Skin epidermis (tissue), 12 donors: Measurements from ENCODE around the gene OR2A5.
"Not testable (repeated sequence)": the region's sequence is repeated elsewhere in the genome, so short reads cannot be mapped to it uniquely, and the experiment has no call there.

Source experiments
- H3K27ac ChIP-seq, 21 experiments: fragments of 200-600 bp; sonication (generic) in 11 of 21; one replicate each; pipeline ENCODE4 v1.5.0; 2020; ENCODE audit warnings: mild to moderate bottlenecking in 3 of 21, inconsistent platforms in 2 of 21, moderate library complexity in 2 of 21
- H3K4me3 ChIP-seq, 7 experiments: fragments of 200-600 bp; sonication (generic) in 2 of 7; one replicate each; pipeline ENCODE4 v1.5.0; 2020; ENCODE audit warnings: inconsistent platforms in 2 of 7, mild to moderate bottlenecking in 2 of 7, moderate library complexity in 1 of 7

OR2A5 gene

DNA sequence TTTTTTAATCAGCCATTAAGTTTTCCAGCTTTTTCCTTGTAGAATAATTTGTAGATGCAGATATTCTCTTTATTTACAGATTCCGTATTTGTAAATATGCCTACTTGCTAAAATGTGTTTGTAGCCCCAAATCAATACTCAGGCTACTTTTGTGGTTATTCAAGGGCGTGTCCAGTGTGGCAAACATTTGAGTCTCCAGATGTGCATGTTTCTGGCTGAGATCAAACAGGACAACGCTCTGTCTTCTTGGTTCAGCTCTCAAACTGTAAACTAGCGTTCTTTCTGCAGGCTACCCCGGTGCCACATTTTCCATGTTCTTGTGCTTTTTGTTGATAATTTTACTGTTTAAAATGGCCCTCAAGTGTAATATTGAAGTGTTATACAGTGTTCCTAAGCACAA is 16.2 kb upstream of the OR2A5 start:
- Histone ChIP-seq H3K27ac (no peak overlapping the region), H3K4me3 (no peak overlapping the region)

DNA sequence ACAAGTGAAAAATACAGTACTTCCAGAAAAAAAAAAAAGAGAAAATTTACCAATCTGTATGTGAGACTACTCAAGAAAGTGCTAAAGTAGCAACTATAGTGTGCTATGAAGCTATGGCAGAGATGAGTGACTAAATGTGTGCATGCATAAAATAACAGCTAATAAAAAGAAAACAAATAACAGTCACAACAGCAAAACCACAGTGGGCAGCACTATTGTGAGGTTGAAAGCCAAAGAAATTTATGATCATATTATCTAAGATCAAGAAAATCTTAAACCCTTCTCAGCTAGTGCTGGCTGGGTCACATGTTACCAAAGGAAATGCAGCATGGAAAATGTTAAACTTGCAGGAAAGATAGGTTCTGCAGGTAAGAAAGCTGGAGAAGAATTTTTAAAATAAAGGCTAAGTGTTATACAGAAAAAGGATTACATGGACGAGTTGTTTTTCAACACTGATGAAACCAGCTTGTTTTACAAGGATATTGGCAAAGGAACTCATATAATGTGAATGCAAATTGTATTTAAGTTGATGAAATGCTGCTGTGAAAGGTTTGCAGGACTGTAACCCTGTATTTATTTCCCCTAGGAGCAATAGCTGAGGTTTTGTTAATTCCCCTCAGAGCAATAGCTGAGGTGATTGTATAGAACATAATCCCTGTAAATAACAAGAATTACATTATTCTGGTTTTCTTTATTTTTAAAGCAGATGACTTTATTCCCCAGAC is 15.6 kb upstream of the OR2A5 start:
- Histone ChIP-seq H3K4me3 (no peak overlapping the region), H3K27ac (no peak overlapping the region)

- Histone ChIP-seq H3K27ac (no peak overlapping the region), H3K4me3 (no peak overlapping the region)
These were observed 13.4 kb upstream of the OR2A5 start for GRCh38 chr7:144035385-144035784.

DNA sequence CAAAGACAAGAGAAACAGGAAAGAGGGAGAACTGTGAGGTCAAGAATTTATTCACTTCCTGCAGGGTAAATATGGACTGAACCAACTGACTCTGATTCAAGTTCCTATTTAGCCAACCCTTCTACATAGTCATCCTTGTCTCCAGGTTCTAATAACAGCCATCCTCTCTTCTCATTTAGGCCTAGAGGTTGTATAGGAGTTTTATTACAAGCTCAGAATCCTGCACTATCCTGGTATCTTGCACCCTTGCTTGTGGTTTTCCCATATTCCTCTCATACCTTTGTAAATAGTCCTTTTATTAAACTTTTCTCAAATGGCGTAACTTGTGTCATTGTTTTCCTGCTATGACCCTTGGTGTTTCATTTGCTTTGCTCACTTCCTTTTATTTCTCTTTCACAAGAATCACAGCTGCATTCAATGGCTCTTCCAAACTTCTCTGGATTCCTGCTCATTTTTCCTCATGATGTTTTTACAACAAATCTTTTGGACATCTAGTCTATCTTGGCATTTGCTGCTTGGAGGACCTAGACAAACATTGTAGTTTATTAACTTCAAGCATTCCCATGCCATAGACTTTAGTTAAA is 12.4 kb upstream of the OR2A5 start:
- Histone ChIP-seq H3K4me3 (no peak overlapping the region), H3K27ac (no peak overlapping the region)

DNA sequence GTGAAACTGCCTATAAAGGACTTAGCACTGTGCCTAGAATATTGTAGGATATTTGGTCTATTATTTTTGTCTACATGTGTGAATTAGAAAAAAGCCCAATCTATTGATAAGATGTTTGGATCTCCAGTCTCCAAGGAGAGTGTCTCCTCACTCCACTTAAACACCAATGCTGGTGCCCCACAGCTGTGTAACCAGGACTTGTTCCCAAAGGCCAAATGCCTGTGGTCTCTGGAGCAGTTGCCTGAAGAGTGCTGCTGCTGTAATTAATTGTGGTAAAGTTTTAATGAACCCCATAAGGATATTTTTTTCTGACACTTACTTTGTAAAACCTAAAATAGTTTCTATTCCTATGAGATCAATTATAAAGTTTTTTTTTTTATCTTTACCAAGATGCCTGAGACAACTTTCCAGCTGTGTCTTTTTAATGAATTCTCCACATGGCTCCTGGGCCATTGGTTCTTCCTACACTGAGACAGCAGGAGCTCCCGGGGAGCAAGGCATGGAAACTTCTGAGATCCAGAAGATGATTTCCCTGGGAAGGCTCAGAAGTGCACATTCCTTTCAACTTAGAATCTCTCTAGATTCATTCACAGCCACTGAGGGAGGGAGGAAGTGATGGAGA is 11.2 kb upstream of the OR2A5 start:
- H3K4me3 ChIP-seq: no peak overlapping the region
- no peak overlapping the region for H3K27ac ChIP-seq

DNA sequence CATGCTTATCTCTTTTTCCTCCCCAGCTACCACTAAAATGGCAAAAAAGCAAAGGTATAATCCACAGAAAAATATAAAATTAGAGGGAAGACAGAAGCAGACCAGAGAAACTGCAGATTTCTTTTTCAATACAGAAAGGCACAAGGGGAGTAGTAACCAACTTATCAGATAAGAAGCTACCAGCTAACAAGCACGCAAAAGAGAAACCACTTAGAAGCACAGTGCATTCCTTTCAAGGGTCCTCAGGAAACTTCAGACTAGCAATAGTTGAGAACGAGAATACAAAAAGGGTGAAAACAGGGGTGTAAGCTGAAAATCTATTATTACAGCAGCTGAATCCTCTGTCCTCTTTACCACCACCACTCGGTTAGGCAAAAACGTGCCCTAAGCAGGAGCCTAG is 9.9 kb upstream of the OR2A5 start:
- no peak overlapping the region for H3K27ac ChIP-seq
- no peak overlapping the region for H3K4me3 ChIP-seq

- H3K4me3 ChIP-seq: no peak overlapping the region
- no peak overlapping the region for H3K27ac ChIP-seq
These were observed 743 bp downstream of the OR2A5 start for GRCh38 chr7:144049491-144049890.

DNA sequence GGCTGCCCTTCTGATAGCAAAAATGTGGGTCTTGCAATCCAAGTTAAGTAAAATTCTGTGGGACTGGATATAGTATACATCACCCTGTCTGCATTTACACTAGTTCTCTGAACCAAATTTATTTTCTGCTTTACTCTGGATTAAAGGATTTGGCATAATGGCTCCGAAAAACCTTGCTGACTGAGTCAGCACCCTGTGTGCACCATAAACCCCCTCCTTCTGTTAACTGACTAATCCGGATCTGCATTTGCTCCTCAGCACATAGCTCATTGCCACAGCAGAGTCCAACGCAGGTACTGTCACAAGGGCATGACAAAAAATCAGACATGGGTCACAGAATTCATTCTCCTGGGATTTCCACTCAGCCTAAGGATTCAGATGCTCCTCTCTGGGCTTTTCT is 1.3 kb downstream of the OR2A5 start:
- Histone ChIP-seq H3K27ac (no peak overlapping the region), H3K4me3 (no peak overlapping the region)

DNA sequence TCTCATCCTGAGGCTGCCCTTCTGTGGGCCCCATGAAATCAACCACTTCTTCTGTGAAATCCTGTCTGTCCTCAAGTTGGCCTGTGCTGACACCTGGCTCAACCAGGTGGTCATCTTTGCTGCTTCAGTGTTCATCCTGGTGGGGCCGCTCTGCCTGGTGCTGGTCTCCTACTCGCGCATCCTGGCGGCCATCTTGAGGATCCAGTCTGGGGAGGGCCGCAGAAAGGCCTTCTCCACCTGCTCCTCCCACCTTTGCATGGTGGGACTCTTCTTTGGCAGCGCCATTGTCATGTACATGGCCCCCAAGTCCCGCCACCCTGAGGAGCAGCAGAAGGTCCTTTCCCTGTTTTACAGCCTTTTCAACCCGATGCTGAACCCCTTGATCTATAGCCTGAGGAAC is 2.1 kb downstream of the OR2A5 start:
- H3K27ac ChIP-seq, H3K4me3 ChIP-seq: not testable (repeated sequence)

- Histone ChIP-seq H3K27ac (no peak overlapping the region), H3K4me3 (no peak overlapping the region)
These were observed 9.2 kb downstream of the OR2A5 start for GRCh38 chr7:144057954-144058353.

DNA sequence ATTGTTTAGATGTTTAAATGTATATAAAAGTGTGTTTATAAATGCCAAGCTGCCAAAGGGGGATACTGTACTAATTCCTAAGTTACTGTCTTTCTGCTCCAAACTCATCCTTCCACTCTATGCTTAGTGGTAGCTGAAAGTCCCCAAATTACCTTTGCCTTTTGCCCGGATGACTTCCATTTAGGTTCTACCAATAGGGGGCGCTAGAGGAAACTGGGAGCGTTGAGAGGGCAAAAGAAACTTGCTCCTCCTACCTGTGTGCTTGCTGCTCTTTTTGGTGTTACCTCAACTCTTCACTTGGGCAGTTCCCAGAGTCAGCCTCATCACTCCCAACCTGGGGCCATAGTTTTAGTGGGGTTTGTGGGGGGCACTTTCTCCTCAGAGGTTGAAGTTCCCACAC is 15.0 kb downstream of the OR2A5 start:
- H3K27ac ChIP-seq: no peak overlapping the region
- H3K4me3 ChIP-seq: no peak overlapping the region

DNA sequence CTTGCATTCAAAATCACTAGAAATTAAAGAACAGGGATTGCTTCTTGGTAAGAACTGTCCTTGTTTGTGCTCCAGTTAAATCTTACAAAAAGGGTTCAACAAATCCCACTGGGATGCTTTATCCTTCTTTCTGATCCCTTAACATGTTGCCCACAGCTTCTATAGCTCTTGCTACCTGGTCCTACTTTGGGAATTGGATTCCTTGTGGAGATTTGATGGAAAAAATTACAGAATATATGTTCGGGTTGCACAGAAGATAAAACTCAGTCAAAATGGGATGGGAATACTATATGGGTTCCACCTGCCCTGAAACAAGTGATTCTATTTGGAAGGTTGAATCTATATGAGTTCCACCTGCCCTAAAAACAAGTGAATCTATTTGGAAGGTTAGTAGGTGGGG is 20.8 kb downstream of the OR2A5 start, which contains the start of gene OR2A25:
Gene OR2A25, plus strand, starts transcription at position 301 of the 400 bp plus-strand sequence. CDS start 4,409 bp downstream, outside the sequence.
- no peak within 1 kb of the TSS for H3K27ac ChIP-seq
- H3K4me3 ChIP-seq: no peak within 1 kb of the TSS

- H3K4me3 ChIP-seq: no peak overlapping the region
- no peak overlapping the region for H3K27ac ChIP-seq
These were observed 21.2 kb downstream of the OR2A5 start for GRCh38 chr7:144069953-144070352.

DNA sequence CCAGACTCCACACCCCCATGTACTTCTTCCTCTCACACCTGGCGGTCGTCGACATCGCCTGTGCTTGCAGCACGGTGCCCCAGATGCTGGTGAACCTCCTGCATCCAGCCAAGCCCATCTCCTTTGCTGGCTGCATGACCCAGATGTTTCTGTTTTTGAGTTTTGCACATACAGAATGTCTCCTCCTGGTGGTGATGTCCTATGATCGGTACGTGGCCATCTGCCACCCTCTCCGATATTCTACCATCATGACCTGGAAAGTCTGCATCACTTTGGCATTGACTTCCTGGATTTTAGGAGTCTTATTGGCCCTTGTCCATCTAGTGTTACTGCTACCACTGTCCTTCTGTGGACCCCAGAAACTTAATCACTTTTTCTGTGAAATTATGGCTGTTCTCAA is 25.6 kb downstream of the OR2A5 start:
- H3K4me3 ChIP-seq: no peak overlapping the region
- no peak overlapping the region for H3K27ac ChIP-seq

DNA sequence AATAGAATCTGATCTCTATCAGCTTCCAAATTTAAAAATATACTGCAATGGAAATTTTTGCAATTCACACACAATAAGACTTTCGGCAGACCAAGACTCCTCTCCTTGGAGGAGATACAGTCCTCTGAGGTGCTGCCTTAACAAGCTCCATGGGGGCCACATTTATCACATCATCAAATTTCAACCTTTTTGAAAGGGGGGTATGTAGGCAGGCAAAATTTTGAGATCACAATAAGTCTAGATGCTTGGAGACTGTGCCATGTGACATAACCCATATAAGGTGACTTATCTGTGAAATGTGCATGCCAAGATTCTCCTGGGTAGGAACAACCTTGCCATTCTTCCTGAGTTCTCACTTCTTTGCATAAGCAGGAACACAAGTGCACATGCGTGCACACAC is 37.2 kb downstream of the OR2A5 start, which contains the start of gene OR2A12:
Gene OR2A12, plus strand, starts transcription at position 301 of the 400 bp plus-strand sequence. CDS start 8,830 bp downstream, outside the sequence.
- no peak within 1 kb of the TSS for H3K27ac ChIP-seq
- H3K4me3 ChIP-seq: no peak within 1 kb of the TSS

DNA sequence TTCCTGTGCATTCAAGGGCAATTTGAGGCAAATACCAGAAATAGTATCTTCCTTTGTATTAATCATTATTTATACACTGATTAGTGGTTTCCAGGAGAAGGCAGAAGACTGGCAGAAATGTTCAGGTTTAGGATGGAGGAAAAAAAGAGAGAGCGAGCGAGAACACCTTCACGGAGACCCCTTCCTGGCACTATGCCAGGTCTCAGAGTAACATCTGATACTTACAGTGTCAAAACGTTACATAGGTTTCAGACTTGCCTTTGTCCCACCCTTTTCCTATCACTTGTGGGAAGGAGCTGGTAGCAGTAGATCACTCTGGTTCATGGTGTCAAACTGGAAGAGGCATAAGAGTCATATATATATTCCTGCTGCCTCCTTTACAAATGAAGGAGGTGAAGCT is 38.0 kb downstream of the OR2A5 start:
- Histone ChIP-seq H3K4me3 (no peak overlapping the region), H3K27ac (no peak overlapping the region)

DNA sequence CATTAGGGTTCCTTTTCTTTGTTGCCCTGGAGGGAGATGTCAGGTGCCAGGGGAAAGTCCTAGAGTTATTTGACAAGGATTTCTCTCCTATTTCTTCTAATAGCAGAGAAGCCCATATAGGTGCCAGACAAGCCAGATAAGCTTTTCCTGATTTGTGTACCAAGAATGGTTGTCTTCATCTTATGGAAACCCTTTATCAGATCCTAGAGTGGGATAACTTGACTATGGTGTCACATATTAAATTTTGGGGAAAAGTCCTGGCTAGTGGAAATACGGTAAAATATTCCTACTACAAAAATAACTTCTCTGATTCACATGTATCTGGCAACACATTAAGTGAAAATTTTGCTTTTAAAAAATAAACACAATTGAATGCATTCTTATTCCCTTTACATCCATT is 38.5 kb downstream of the OR2A5 start:
- Histone ChIP-seq H3K27ac (no peak overlapping the region), H3K4me3 (no peak overlapping the region)

GRCh38 chr7:144090667-144091066 is 41.9 kb downstream of the OR2A5 start:
- Histone ChIP-seq H3K27ac (no peak overlapping the region), H3K4me3 (no peak overlapping the region)

DNA sequence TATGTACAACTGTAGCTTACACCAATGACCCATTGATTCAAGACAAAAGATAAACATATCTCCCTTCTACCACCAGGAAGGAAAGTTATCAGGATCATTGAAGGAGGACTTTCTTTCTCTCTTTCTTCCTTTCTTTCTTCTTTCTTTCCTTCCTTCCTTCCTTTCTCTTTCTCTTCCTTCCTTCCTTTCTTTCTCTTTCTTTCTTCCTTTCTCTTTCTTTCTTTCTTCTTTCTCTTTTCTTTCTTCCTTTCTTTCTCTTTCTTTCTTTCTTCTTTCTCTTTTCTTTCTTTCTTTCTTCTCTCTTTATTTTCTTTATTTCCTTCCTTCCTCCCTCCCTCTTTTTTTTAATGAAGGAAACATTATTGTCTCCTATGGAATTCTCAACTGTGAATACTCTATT is 50.0 kb downstream of the OR2A5 start:
- H3K4me3 ChIP-seq: no peak overlapping the region
- H3K27ac ChIP-seq: no peak overlapping the region

DNA sequence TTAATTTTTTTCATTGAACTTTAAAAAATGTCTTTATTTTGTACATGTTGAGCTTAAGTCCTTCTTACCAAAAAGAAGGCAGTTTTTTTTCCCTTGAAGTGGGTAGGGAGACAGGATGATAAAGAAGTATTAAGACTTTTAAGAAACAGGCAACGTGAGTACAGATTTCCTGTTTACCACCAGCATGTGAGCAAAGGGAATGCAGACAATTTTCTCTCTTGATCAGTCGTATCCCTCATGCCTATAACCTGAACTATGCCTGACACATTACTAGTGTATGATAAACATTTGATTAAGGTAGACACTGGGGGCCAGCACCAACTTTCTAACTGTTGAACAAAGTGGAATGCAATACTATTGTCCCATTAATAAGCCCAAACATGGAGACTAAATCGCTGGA is 51.9 kb downstream of the OR2A5 start:
- H3K4me3 ChIP-seq: no peak overlapping the region
- no peak overlapping the region for H3K27ac ChIP-seq

GRCh38 chr7:144102041-144102440 is 53.3 kb downstream of the OR2A5 start:
- no peak overlapping the region for H3K4me3 ChIP-seq
- no peak overlapping the region for H3K27ac ChIP-seq
